SW 1271 (cell line): ENCODE measurements around the gene AFAP1.

Source experiments
- DNase-seq, 2 experiments: peaks; one replicate each; lab custom pipeline; 2025; lab: John Stamatoyannopoulos, UW

The AFAP1 gene

GRCh38 chr4:7939377-7940108, at the start of gene AFAP1:
Gene AFAP1, minus strand, starts transcription at chr4:7939861. Its CDS starts 67,783 bp downstream, at chr4:7872078.
- peak; percentile 29 to 68 for DNase-seq

GRCh38 chr4:7988437-7988836, 48.8 kb upstream of the AFAP1 start:
- DNase-seq, result no peak

- DNase-seq, result peak; percentile 42 to 61
Observed at GRCh38 chr4:7987148-7987989, 47.7 kb upstream of the AFAP1 start.

GRCh38 chr4:7985891-7986441, 46.3 kb upstream of the AFAP1 start:
- no peak for DNase-seq

- no peak for DNase-seq
Observed at GRCh38 chr4:7985072-7985471, 45.4 kb upstream of the AFAP1 start.

GRCh38 chr4:7984286-7984925, 44.7 kb upstream of the AFAP1 start:
- no peak for DNase-seq

- DNase-seq, result no peak
Observed at GRCh38 chr4:7983296-7983695, 43.6 kb upstream of the AFAP1 start.

GRCh38 chr4:7981738-7982394, 42.2 kb upstream of the AFAP1 start:
- no peak for DNase-seq

- DNase-seq, result no peak
Observed at GRCh38 chr4:7980036-7980435, 40.4 kb upstream of the AFAP1 start.

- no peak for DNase-seq
Observed at GRCh38 chr4:7979652-7979968, 39.9 kb upstream of the AFAP1 start.

- DNase-seq, result no peak
Observed at GRCh38 chr4:7978907-7979651, 39.4 kb upstream of the AFAP1 start.

- DNase-seq, result no peak
Observed at GRCh38 chr4:7978489-7978888, 38.8 kb upstream of the AFAP1 start.

GRCh38 chr4:7976634-7977033, 37.0 kb upstream of the AFAP1 start:
- no peak for DNase-seq

- no peak for DNase-seq
Observed at GRCh38 chr4:7976025-7976424, 36.4 kb upstream of the AFAP1 start.

GRCh38 chr4:7974425-7974824, 34.8 kb upstream of the AFAP1 start:
- DNase-seq, result no peak

- DNase-seq, result no peak
Observed at GRCh38 chr4:7973545-7973981, 33.9 kb upstream of the AFAP1 start.

GRCh38 chr4:7971881-7972500, 32.3 kb upstream of the AFAP1 start:
- DNase-seq, result no peak

- no peak for DNase-seq
Observed at GRCh38 chr4:7971159-7971631, 31.5 kb upstream of the AFAP1 start.

GRCh38 chr4:7970361-7970946, 30.8 kb upstream of the AFAP1 start:
- no peak for DNase-seq

- DNase-seq, result no peak
Observed at GRCh38 chr4:7968262-7968896, 28.7 kb upstream of the AFAP1 start.
